Activated CD4-positive, CD25-positive, alpha-beta regulatory T cell treated with anti-CD3 and anti-CD28 coated beads, Interleukin-2, amount 50 U/mL, for 24 hours (primary cell): Measurements from ENCODE around the gene ETV2.
"Not testable (repeated sequence)": the region's sequence is repeated elsewhere in the genome, so short reads cannot be mapped to it uniquely, and the experiment has no call there.

ENCODE experiments used
- ATAC-seq, 2 donors: fragments of 150-1000 bp; cut with Tn5 transposase; one replicate each; pipeline ENCODE4 v1.10.0; 2021; ENCODE audit warnings: mild to moderate bottlenecking in 1 of 2, moderate library complexity in 1 of 2

Gene ETV2, protein sequence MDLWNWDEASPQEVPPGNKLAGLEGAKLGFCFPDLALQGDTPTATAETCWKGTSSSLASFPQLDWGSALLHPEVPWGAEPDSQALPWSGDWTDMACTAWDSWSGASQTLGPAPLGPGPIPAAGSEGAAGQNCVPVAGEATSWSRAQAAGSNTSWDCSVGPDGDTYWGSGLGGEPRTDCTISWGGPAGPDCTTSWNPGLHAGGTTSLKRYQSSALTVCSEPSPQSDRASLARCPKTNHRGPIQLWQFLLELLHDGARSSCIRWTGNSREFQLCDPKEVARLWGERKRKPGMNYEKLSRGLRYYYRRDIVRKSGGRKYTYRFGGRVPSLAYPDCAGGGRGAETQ

DNA sequence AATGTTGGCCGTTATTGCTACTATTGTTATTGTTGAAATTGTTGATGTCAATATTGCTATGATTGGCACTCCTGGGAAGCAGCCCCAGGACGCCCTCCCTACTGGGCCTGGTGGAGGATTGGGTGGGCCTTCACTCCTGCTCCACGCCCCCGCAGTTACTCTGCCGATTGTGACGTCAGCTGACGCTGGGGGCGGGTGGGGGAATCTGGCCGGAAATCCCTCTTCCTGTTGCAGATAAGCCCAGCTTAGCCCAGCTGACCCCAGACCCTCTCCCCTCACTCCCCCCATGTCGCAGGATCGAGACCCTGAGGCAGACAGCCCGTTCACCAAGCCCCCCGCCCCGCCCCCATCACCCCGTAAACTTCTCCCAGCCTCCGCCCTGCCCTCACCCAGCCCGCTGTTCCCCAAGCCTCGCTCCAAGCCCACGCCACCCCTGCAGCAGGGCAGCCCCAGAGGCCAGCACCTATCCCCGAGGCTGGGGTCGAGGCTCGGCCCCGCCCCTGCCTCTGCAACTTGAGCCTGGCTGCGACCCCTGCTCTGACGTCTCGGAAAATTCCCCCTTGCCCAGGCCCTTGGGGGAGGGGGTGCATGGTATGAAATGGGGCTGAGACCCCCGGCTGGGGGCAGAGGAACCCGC lies at the start of gene ETV2:
TSS of gene ETV2 (plus strand) at position 231 of the 637 bp plus-strand sequence. CDS start 716 bp downstream, outside the sequence.
- no peak for ATAC-seq

DNA sequence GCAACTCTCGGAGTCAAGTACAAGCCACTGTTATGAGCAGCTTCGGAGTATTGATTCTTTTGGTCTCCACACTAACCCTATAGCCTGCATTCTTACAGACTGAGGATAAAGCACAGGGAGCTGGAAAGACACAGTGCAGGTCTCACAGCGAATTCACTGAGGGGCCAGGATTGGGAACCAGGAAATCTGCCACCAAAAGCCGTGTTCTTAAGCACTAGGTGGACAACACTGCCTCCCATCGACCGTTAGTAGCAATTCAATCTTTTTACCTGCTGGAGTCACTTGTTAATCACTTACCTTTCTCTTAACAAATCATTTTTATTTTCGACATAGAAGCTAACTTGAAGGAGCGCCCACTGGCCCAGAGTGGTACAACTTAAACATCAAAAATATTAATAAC lies 49.3 kb upstream of the ETV2 start:
- no peak for ATAC-seq

DNA sequence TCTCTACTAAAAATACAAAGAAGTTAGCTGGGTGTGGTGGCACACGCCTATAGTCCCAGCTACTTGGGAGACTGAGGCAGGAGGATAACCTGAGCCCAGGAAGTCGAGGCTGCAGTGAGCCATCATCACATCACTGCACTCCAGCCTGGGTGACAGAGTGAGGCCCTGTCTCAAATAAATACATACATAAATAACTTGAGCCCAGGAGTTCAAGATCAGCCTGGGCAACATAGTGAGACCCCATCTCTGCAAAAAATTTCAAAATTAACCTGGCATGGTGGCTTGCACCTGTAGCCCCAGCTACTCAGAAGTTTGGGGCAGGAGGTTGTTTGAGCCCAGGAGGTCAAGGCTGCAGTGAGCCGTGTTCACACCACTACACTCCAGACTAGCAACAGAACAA lies 46.5 kb upstream of the ETV2 start:
- not testable (repeated sequence) for ATAC-seq

DNA sequence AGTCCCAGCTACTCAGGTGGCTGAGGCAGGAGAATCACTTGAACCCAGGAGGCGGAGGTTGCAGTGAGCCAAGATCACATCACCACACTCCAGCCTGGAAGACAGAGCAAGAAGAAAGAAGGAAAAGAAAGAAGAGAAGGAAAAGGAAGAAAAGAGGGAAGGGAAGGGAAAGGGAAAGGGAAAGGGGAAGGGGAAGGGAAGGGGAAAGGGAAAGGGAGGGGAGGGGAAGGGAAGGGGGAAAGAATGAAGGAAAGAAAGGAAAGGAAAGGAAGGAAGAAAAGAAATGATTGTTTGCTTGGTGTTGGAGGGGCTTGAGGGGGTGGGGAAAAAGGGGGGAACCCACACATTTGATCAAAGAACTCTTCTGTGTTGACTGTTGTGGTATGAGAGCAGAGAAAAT lies 45.6 kb upstream of the ETV2 start:
- ATAC-seq = no peak

DNA sequence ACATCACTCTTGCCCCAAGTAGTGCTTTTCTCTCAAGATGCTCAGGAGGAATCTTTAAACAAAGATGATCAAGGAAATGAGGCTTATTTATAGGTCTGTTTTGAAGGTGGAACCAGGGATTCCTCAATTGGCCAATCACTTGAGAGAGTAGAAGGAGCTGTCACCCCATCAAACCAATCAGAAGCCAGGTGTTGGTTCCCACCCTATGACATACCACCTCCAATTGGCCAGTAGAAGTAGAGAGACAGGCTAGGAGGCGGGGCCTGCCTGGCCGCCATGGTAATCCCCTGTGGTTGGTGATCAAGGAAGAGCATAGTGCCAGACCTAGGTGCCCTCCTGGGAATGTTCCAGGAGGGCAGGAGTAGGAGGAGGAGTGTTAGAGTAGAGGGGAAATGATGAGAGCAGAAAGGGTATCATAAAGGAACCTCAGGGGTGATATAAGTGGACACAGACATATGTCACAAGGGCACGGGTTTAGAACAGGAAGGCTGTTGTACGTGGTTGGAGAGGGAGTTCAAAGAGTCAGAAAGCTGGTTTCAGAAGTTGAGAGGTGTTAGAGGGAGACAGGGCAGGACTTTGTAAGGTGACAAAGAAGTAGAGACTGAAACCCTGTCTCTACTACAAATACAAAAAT lies 45.1 kb upstream of the ETV2 start:
- ATAC-seq = peak; percentile 49 to 63

DNA sequence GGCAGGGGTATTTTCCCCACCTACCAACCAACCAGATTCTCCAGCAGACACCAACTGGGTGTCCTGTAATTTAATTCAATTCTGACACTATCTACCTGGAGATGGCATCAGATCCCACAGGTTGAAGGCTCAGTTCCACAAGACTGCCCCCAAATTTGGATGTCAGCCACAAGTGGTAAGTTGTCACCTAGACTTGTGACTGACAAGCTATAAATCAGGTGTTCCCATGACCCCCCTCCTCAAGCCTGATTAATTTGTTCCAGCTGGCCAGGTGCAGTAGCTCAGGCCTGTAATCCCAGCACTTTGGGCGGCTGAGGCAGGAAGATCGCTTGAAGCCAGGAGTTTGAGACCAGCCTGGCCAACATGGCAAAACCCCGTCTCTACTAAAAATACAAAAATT lies 39.6 kb upstream of the ETV2 start:
- ATAC-seq = no peak

DNA sequence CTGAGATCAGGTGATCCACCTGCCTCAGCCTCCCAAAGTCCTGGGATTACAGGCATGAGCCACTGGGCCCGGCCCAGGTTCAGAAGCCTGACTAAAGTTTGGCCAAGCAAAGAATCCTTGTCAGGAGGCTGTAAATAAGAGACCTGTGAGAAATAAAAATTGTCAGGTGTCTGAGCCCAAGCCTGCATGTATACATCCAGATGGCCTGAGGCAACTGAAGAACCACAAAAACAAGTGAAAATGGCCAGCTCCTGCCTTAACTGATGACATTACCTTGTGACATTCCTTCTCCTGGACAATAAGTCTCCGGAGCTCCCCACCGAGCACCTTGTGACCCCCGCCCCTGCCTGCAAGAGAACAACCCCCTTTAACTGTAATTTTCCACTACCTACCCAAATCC lies 37.1 kb upstream of the ETV2 start:
- ATAC-seq = not testable (repeated sequence)

DNA sequence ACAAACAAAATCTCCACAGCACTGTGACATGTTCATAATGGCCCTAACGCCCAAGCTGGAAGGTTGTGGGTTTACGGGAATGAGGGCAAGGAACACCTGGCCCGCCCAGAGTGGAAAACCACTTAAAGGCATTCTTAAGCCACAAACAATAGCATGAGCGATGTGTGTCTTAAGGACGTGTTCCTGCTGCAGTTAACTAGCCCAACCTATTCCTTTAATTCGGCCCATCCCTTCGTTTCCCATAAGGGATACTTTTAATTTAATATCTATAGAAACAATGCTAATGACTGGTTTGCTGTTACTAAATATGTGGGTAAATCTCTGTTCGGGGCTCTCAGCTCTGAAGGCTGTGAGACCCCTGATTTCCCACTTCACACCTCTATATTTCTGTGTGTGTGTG lies 34.4 kb upstream of the ETV2 start:
- not testable (repeated sequence) for ATAC-seq

DNA sequence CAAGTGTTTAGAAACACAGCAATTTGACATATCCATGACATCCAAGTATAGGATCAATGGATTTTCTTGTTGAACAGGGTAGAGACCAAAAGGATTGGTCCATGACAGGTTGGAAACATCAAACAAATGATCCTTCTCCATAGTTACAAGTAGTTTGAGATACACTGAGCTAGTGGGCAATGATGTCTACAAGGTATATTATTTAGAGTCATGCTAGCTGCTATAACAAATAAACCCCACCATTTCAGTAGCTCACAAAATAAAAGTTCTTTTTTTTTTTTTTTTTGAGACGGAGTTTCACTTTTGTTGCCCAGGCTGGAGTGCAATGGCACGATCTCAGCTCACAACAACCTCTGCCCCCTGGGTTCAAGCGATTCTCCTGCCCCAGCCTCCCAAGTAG lies 33.9 kb upstream of the ETV2 start:
- no peak for ATAC-seq

DNA sequence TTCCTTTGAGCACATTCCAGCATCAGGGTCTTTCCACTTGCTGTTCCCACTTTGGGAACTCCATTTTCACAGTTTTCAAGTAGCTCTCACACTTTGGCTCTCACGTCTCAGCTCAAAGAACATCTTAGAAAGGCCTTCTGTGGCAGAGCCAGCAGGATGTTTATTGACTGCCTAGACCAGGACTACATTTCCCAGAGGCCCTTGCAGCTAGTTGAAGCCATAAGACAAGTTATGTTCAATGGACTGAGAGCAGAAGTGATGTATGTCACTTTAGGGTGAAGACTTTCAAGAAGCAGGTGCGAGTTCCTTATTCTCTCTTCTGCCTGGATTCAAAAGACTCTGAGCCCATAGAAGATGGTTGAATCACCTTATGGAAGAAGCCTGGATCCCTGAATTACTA lies 33.3 kb upstream of the ETV2 start:
- ATAC-seq = no peak

DNA sequence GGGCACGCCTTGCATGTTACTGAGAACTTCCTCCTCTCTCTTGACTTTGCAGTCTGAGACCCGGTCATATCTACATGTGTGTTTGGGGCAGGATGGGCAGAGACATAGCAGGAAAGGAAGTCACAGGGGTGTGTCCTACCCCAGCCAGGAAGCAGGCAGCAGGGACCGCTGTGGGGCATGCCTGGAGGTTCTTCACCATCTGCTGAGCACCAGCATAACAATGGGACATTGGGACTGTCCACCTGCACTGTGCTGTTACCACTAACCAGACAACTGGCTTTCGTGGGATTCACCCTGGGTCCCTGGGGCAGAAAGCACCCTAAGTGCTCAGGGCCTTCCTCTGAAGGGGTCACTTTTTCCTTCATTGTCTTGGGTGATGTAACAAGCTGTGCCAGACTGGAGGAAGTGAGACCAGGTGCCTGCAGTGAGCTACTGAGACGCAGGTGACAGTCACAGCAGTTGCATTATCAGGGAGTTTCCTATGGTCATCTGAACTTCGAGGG lies 31.6 kb upstream of the ETV2 start:
- ATAC-seq = peak; percentile 14 to 30

DNA sequence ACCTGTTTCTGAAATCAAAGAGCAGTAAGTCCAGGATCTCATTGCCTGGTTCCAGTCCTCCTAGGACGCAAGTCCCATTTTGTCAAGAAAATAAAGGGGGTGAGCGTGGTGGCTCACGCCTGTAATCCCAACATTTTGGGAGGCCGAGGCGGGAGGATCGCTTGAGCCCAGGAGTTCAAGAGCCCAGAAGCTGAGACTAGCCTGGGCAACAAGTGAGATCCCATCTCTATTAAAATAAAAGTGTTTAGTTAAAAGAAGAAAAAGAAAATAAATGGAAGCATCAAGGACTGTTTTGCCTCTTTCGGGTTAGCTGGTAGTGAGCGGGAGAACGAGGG lies 29.4 kb upstream of the ETV2 start:
- no peak for ATAC-seq

DNA sequence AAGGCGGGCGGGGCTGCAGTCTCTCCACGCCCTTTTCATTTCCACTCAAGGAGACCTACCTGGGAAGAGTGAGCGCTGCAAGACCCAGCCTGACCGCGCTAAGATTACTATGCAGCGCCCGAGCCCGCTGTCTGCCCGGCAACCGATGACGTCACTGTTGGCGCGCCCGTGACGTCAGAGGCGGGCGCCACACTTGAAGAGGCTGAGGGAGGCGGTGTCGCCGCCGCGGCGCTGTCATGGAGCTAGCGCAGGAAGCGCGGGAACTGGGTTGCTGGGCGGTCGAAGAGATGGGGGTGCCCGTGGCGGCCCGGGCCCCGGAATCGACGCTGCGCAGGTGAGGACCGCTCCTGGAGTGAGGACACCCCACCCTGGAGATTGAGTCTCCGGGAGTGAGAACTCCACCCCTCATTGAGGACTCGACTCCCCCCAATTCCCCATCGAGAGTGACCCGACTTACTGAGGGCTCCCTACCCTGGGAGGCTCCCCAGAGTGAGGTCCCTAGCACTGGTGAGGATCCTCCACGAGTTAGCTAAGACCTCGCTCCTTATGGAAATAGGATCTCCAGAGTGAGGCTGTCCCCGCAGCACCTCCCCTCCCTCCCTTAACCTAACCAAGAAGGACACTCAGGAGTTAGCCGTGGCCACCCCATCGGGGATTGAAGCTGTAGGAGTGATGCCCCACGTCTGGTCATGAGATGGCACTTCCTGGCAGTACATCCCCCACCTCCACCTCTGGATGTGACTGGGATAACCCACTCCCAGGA lies 28.8 kb upstream of the ETV2 start, which contains the start of gene HAUS5:
TSS of gene HAUS5 (plus strand) at position 177 of the 763 bp plus-strand sequence. CDS start at position 237, 60 bp downstream.
- ATAC-seq = peak; percentile 96

DNA sequence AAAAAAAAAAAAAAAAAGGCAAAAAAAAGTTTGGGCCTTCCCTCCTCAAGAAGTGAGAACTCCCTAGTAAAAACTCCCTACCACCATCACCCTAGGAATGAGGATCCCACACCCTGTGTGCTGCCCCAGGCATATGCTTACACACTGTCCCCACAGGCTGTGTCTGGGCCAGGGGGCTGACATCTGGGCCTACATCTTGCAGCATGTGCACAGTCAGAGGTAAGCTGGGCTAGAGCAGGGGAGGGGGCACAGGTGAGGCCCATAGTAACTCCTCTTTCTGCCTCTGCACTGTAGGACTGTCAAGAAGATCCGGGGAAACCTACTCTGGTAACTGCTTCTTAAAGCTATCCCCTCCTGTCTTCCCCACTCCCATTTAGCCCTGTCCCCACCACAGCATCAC lies 28.0 kb upstream of the ETV2 start:
- no peak for ATAC-seq

DNA sequence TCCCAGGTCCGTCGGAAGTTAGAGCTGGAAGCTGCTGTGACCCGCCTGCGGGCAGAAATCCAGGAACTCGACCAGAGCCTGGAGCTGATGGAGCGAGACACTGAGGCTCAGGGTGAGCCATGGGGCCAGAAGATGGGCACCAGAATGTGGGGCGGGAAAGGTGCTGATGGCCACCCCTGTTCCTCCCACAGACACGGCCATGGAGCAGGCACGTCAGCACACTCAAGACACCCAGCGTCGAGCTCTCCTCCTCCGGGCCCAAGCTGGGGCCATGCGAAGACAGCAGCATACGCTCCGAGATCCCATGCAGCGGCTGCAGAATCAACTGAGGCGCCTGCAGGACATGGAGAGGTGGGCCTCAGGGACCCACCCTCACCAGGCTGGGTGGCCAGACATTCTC lies 26.5 kb upstream of the ETV2 start:
- no peak for ATAC-seq

DNA sequence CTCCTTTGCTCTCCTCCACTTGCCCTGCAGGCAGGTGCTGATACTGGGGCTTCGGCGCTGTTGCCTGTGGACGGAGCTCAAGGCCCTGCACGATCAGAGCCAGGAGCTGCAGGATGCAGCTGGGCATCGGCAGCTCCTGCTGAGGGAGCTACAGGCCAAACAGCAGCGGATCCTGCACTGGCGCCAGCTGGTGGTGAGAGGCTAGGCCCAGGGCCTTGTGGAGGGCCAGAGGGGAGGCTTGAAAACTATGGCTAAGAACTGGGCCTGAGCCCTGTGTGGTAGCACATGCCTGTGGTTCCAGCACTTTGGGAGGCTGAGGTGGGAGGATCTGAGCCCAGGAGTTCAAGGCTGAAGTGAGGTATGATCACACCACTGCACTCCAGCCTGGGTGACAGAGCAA lies 22.7 kb upstream of the ETV2 start:
- no peak for ATAC-seq

DNA sequence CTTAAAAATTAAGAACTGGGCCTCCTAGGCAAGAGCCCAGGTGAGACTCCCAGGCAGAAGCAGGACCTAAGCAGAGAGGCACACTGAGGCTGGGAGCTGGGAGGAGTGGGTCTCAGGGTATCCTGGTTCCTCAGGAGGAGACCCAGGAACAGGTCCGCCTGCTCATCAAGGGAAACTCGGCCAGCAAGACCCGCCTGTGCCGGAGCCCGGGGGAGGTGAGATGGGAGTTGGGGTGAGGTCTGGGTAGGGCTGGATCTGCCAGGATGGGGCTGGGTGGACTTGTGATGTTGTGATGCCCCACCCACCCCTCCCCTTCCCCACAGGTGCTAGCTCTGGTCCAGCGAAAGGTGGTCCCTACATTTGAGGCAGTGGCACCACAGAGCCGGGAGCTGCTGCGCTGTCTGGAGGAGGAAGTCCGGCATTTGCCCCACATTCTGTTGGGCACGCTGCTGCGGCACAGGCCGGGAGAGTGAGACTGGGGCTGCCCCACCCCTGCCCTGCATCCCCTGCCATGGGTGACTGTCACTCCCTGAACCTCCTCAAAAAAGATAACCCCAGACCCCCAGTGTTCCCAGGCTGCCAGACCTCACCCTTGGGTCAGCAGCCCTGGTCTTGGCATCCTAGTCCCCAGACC lies 22.1 kb upstream of the ETV2 start:
- ATAC-seq = no peak

DNA sequence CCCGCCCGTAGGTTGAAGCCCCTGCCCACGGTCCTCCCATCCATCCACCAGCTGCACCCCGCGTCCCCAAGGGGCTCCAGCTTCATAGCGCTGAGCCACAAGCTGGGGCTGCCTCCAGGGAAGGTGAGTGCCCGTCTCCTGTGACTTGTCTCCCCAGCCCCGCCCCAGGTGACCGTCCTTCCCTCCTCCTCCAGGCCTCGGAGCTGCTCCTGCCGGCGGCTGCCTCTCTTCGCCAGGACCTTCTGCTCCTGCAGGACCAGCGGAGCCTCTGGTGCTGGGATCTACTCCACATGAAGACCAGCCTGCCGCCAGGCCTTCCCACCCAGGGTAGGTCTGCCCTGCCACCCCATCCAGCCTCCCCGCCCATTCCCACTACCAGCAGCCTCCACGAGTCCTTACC lies 21.5 kb upstream of the ETV2 start:
- ATAC-seq = no peak

DNA sequence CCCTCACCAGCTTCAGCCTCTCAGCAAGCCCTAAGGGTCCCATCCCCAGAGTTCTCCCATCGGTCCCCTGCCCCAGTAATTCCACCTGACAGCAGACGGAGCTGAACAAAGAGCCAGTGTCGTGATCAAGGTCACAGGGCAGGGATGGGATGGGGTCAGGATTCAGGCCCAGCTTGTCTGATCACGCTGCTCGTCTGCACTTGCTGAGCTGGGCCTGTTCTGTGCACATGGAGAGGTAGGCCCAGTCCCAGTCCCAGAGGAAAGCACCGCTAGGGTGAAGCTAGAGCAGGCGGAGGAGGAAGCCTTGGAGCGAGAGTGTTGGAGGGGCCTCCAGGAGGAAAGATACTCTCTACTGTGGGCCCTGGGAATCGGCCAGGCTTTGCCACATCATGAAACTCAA lies 19.8 kb upstream of the ETV2 start:
- ATAC-seq = no peak

DNA sequence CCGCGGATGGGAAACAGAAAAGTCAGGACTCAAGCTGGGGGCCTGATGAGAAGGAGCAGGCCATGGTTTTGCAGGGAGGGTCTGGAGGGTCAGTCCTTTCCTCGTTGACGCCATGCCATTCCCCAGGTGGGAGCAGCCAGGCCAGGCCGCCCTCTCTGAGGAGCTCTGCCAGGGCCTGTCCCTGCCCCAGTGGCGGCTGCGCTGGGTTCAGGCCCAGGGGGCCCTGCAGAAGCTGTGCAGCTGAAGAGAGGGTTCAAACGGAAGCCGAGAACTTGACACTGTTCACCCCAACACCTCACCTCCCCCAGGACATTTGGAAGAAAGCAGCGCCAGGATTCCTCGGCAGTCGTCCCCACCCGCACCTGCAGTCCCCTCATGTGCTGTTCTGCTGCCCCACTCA lies 18.8 kb upstream of the ETV2 start:
- ATAC-seq = no peak

DNA sequence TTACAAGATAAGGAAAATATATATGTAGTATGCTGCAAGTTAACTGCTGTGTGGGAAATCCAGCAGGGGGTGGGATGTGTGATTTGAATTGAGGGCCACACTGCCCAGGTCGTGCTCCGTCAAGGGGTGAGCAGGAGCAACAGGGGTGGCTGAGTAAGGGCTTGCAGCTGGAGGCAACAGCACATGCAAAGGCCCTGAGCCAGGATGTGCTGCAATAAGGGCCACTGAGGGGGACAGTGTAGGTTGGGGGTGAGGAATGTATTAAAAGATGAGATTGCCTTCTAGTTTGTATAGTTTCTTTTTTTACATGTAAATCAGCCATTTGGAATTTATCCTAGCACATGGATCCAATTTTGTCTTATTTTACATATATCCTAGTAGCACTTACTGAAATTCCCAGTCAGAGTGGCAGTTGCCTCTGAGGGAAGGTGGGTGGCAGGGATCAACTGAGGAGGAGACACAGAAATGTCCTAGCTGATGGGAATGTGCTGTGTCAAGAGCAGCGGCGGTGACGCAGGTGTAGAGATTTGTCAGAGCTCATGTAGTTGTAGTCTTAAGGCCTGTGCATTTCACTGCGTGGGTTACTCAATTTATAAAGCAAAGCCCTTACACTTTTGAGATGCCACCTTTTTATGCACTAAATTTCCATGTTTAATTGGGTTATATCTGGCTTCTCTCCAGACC lies 18.1 kb upstream of the ETV2 start:
- no peak for ATAC-seq

DNA sequence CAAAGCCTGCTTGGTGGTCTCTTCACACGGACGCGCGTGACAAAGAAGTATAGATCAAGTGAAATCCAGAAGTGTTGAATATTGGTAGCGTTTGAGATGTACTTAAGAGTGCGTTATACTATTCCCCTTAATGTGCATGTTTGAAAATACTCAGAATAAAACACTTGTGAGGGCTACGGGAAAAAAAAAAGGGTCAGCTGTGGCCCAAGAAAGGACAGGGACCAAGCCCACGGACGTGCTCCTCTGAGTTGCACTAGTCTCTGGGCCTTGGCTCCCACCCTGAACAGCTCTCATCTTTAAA lies 13.3 kb upstream of the ETV2 start:
- ATAC-seq = no peak
